GM13977 (cell line): ENCODE measurements around the gene LARP1.
"Not testable (repeated sequence)": the region's sequence is repeated elsewhere in the genome, so short reads cannot be mapped to it uniquely, and the experiment has no call there.

Experiments
- DNase-seq: peaks from one replicate; pipeline ENCODE4 v3.0.0; 2012; ENCODE audit warnings: low spot score
- in situ Hi-C: fragments of 300-500 bp; cut with MboI; formaldehyde crosslinking; loops from one replicate; pipeline ENCODE4 v1.12.0; 2022; ENCODE audit warnings: low sequenced_read_pairs, low pct_unique_long_range_greater_than_20kb, mixed read lengths, inconsistent platforms; ENCODE audit not compliant: unreplicated experiment
- TF ChIP-seq, protein P1 (sequence below): IDR thresholded peaks from 2 replicates; pipeline ENCODE4 v1.5.1; 2012; ENCODE audit warnings: mild to moderate bottlenecking, control low read depth; ENCODE audit not compliant: insufficient read depth; ENCODE audit errors: extremely low read depth, missing control alignments

LARP1 gene

DNA sequence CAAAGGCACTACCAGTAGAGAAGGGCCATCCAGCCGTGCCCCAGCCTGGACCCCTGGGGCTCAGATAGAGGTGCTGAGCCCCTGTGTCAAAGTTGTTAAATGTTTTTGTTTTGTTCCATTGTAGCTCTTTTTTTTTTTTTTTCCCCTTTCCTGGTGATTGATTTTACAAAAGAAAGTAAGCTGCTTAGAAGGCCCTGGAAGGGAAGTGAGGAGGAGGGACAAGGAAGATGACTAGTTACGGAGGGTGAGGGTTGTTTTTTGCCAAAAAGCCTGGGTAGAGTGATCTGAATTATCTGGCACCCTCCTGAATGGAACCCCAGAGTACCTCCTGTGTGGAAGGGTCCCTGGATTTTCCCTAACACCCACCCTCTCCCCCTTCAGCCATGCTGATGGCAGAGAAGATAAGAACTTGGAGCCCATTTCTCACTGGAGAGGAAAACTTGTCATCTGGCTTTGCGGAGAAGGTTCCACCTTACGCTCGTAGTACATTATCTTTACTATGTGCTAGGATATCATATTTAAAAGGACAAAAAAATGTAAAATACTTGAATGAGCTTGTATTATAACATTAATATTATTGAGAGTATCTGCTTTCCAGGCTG is 61.8 kb downstream of the LARP1 start:
- in situ Hi-C loops, result loop anchor here (10.0 kb wide), 1 partner anchor 162 kb away; no protein-coding TSS in a partner anchor
- no peak for DNase-seq
- TF ChIP-seq, protein P1, sequence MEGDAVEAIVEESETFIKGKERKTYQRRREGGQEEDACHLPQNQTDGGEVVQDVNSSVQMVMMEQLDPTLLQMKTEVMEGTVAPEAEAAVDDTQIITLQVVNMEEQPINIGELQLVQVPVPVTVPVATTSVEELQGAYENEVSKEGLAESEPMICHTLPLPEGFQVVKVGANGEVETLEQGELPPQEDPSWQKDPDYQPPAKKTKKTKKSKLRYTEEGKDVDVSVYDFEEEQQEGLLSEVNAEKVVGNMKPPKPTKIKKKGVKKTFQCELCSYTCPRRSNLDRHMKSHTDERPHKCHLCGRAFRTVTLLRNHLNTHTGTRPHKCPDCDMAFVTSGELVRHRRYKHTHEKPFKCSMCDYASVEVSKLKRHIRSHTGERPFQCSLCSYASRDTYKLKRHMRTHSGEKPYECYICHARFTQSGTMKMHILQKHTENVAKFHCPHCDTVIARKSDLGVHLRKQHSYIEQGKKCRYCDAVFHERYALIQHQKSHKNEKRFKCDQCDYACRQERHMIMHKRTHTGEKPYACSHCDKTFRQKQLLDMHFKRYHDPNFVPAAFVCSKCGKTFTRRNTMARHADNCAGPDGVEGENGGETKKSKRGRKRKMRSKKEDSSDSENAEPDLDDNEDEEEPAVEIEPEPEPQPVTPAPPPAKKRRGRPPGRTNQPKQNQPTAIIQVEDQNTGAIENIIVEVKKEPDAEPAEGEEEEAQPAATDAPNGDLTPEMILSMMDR, result no peak

DNA sequence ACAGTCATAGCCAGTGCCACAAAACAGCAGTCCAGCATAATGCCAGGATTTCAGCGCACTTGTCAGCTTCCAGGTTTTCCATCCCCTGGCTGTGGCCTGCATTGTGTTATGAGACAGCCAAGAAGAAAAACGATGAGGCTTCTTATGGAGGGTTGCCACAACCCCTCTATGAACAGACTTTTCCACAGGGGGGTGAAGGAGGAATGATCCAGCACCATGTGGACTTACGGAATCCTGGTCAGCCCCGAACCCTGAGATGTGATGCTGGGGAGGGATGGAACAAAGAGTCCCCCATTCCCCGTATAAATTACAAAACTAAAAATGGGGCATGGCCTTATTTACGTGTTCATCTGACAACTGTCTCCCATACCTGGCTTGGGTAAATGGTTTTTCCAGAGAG is 62.6 kb downstream of the LARP1 start:
- no peak for DNase-seq
- TF ChIP-seq, protein P1, result no peak
- in situ Hi-C loops, result loop anchor here (10.0 kb wide), 1 partner anchor 163 kb away; no protein-coding TSS in a partner anchor

DNA sequence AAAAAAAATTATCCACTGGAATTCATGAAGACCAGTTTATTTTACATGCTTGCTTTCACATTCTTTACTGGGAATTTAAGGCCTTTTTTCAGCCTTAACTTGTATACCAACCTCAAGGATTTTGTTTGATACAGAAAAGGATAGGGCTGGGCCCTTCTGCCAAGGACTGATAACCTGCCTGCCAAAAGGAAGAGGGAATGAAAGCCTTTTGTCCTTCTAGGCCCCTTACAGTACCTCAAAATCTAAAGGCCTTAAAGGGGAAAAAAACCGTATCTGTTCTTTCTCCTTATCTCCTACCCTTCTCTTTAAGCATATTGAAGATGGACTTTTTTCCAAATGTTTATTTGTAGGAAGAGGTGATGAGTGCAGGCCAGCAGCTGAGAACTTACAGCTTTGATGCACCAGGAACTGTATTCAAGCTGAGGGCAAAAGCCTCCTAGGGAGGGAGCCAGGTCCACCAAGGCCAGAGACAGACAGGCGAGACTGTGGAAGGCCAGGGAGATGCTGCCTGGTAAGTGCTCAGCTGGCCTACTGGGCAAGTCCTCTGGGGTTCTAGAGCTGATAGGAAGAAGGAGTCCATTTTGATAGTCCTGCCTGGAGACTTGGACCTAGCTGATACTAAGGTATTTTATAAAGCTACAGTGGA is 63.4 kb downstream of the LARP1 start:
- DNase-seq, result no peak
- in situ Hi-C loops, result loop anchor here (10.0 kb wide), 1 partner anchor 164 kb away; no protein-coding TSS in a partner anchor

DNA sequence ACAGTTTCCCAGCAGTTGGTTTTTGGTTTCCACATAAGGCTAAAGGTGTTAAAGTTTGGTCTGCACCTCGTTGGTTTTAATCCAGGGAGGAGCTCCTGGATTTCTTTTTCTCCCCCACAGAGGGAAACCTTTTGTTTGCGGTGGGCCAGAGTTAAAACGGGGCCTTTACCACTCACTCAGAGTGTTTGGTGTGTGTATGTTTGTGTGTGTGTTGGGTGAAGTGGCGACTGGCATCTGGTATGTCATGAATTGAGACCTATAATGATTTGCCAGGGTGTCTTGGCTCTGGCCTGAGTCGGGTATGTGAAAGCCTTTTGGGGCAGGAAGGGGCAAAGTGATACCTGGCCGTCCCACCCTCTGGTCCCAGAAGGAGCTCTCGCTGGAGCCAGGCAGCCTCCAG is 64.4 kb downstream of the LARP1 start:
- in situ Hi-C loops, result loop anchor here (10.0 kb wide), 1 partner anchor 165 kb away; no protein-coding TSS in a partner anchor
- TF ChIP-seq, protein P1, result no peak
- no peak for DNase-seq

More for the DNA sequence above, 63.4 kb downstream of the LARP1 start:
- TF ChIP-seq, protein P1, result no peak

DNA sequence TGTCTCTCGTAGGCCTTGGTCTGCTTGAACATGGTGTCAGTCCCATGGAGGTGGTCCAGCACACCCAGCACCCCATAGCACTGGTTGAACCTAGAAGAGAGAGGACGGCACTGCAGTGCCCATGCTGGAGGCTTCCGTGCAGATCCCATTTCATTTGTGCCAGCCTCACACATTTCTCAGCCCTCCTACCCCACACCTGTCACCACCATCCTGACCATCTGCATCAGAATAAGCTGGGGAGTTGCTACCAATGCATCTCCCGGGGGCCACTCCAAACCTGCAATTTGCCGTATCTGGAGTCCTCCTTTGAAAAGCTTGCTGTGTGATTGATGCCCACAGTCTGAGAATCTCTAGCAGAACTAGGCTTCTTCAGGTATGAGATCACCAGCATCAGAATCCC is 65.2 kb downstream of the LARP1 start:
- TF ChIP-seq, protein P1, result no peak
- no peak for DNase-seq
- in situ Hi-C loops, result no loop called here

DNA sequence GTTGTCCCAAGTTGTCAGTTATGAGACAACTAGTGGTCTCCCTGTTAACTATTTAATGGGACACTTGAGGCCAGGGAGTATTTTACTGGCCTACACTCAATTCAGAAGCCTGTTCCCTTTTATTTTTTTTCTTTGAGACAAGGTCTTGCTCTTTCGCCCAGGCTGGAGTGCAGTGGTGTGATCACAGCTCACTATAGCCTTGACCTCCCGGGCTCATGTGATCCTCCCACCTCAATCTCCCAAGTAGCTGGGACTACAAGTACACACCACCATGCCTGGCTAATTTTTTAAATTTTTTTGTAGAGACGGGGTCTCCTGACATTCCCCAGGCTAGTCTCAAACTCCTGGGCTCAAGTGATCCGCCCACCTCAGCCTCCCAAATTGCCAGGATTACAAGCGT is 67.7 kb downstream of the LARP1 start:
- in situ Hi-C loops, DNase-seq: not testable (repeated sequence)

DNA sequence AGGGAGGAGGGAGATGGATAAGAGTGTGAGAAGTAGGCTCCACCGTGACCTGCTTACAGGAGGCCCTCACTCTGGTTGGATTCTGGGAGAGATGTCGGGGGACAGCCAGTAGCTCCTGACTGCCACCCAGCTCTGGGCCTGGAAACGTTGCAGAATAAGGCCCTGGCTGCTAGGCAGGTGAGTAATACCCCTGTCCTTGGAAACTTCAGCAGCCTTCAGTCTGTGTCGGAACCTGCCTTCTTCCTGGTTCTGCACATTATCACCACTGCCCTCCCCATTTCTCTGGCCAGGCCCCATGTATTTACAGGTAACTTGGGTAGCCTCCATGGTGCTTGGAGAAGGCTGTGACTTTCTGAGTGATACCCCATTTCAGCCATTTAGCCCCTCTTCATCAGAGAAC is 68.4 kb downstream of the LARP1 start:
- TF ChIP-seq, protein P1, result no peak
- in situ Hi-C loops, result no loop called here
- no peak for DNase-seq
